ENCODE results near the gene RSBN1L.

Gene RSBN1L

DNA sequence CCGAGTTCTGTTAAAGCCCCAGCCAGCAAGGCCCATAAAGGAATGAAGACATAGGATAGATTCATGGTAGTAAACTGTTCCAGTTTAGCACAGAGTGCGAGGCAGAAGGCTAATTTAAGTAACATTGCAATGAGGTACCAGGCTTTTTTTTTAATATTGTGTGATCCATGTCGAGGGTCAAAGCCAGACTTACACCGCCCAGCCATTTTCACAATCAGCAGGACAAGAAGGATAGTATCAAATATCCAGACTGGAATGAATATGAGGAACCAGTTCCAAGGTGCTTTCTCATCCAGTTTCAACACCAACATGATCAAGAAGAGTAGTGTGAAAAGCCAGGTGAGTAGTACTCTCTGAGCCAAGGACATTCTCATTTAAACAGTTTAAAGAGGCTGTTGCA lies 97.7 kb downstream of the RSBN1L start:
- TF ChIP-seq, protein P1, sequence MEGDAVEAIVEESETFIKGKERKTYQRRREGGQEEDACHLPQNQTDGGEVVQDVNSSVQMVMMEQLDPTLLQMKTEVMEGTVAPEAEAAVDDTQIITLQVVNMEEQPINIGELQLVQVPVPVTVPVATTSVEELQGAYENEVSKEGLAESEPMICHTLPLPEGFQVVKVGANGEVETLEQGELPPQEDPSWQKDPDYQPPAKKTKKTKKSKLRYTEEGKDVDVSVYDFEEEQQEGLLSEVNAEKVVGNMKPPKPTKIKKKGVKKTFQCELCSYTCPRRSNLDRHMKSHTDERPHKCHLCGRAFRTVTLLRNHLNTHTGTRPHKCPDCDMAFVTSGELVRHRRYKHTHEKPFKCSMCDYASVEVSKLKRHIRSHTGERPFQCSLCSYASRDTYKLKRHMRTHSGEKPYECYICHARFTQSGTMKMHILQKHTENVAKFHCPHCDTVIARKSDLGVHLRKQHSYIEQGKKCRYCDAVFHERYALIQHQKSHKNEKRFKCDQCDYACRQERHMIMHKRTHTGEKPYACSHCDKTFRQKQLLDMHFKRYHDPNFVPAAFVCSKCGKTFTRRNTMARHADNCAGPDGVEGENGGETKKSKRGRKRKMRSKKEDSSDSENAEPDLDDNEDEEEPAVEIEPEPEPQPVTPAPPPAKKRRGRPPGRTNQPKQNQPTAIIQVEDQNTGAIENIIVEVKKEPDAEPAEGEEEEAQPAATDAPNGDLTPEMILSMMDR (conservative IDR thresholded peaks at IDR 0.05; ENCODE audit: low read depth): no peak
- CTCF ChIA-PET: no interaction called here
- no peak for DNase-seq (ENCODE audit: low spot score)
- POLR2A ChIA-PET (ENCODE audit: low non-redundant PET): no interaction called here
- no peak overlapping the region for H3K27ac ChIP-seq

DNA sequence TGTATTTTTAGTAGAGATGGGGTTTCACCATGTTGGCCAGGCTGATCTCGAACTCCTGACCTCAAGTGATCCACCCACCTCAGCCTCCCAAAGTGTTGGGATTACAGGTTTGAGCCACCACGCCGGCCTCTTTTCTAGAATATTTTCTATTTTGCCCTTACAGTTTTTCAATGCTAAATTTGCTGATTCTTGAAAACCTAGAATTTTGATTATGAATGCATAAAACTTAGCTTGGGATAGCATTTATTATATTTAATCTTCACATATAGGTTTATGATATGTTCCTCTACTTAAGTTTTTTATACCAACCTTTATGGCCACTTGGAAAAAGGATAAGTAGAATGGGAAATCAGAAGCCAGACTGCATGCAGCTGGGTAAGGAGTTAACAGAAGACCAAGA lies 99.8 kb downstream of the RSBN1L start:
- CTCF ChIA-PET: interaction anchor here (0.6 kb wide), 2 partner anchors 138 to 153 kb away, joined by 3 read pairs; no protein-coding TSS in a partner anchor
- POLR2A ChIA-PET (ENCODE audit: low non-redundant PET): no interaction called here
- DNase-seq (ENCODE audit: low spot score): no peak
- TF ChIP-seq, protein P1 (conservative IDR thresholded peaks at IDR 0.05; ENCODE audit: low read depth): no peak
- H3K27ac ChIP-seq: no peak overlapping the region

GRCh38 chr7:77796960-77797359 lies 100.7 kb downstream of the RSBN1L start:
- POLR2A ChIA-PET (ENCODE audit: low non-redundant PET): no interaction called here
- no peak for DNase-seq (ENCODE audit: low spot score)
- H3K27ac ChIP-seq: no peak overlapping the region
- TF ChIP-seq, protein P1 (conservative IDR thresholded peaks at IDR 0.05; ENCODE audit: low read depth): no peak
- CTCF ChIA-PET: no interaction called here

DNA sequence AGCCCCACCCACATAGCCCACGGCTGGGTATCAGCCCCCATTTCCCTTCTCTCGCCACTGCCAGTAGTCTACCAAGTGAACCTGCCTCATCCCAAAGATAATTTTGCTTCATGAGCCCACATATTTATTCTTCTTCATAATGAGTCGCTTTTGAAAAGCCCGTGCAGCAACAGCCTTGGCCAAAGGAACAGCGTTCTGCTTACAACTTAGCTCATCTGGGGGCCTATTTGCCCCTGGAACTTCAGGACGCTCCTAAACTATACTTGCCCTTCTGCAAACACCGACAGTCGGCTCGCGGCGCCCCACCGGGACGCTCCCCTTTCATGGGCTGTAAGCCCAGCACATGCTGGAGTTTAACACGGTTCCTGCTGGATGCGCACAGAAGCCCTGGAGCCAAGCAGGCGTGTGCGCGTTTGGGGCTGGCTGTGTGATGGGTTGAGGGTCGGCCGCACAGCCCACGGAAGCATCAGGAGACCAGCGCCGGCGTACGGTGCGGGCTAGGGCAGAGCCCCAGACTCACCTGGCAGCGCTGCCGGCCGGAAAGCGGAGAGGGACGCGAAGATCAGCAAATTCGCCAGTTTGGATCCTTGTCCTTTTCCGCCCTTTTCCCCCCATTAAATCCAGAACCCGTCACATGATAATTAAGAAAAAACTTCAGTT lies 101.6 kb downstream of the RSBN1L start:
- peak; percentile 33 for DNase-seq (ENCODE audit: low spot score)
- POLR2A ChIA-PET (ENCODE audit: low non-redundant PET): no interaction called here
- TF ChIP-seq, protein P1 (conservative IDR thresholded peaks at IDR 0.05; ENCODE audit: low read depth): no peak
- CTCF ChIA-PET: interaction anchor here (1.0 kb wide), 1 partner anchor 38 kb away, joined by 6 read pairs; no protein-coding TSS in a partner anchor
- H3K27ac ChIP-seq: peak overlapping the region; percentile 90

DNA sequence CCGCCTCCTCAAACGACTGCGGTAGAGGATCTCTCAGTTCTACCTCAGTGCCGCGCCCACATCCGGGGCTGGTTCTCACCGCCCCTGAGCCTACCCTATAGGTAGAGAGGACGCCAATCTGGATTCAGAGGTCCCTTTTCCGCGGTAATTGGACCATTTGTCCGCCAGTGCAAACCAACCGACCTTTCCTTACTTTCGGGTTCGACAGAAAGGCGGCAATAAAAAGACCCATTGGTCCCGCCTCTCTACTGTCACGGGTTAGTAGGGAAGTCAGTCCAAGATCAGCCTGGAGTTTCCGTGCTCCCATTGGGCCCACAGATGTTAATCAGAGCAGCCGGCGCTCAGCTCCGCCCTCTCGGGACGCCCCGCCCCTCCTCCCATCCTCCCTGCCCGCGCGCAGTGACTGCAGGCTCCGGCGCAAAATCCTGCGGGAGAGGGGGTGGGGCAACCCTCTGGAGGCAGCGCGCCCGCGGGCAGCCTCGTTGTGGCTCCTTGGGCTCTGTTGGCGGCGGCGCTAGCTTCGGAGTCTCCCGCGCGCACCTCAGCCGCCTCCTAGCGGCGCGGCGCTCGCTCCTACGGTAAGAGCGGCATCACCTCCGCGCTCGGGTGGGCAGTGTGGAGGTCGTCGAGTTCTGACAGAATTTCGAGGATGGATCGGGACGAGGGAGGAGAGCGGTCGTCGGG lies 102.3 kb downstream of the RSBN1L start, which contains the start of the genes PHTF2 and TMEM60:
TSS of gene PHTF2 (plus strand) at position 380 of the 684 bp plus-strand sequence.
TSS of gene TMEM60 (minus strand) at position 41 of the 684 bp plus-strand sequence. CDS start 4,061 bp downstream, outside the sequence.
- CTCF ChIA-PET: interaction anchor here (0.7 to 1.0 kb wide), 2 partner anchors 38 to 363 kb away, joined by 3 to 6 read pairs; no protein-coding TSS in a partner anchor
- TF ChIP-seq, protein P1 (conservative IDR thresholded peaks at IDR 0.05; ENCODE audit: low read depth): peak; percentile 75
- peak; percentile 96 for DNase-seq (ENCODE audit: low spot score)
- peak within 1 kb of the TSS; percentile 90 for H3K27ac ChIP-seq
- POLR2A ChIA-PET (ENCODE audit: low non-redundant PET): no interaction called here

- ChIA-PET POLR2A (ENCODE audit: low non-redundant PET) (no interaction called here), CTCF (interaction anchor here (0.6 to 1.0 kb wide), 4 partner anchors 11 to 364 kb away, joined by 3 to 6 read pairs (median 4); no protein-coding TSS in a partner anchor)
- peak overlapping the region; percentile 90 for H3K27ac ChIP-seq
- peak; percentile 7 for DNase-seq (ENCODE audit: low spot score)
- TF ChIP-seq, protein P1 (conservative IDR thresholded peaks at IDR 0.05; ENCODE audit: low read depth): peak; percentile 35; the same call in 1 of the 2 replicates
Measured at GRCh38 chr7:77799078-77799964, 103.1 kb downstream of the RSBN1L start.
